ENCODE measurements around the gene MX2.

Gene MX2

GRCh38 chr21:41342035-41342434 lies 19.8 kb upstream of the MX2 start:
- no peak for TF ChIP-seq CTCF (IDR thresholded peaks at IDR 0.05; ENCODE audit: insufficient read depth, low read depth, low read length, missing control alignments)
- DNase-seq (ENCODE audit: low read depth), result no peak
- no peak overlapping the region for H3K4me3 ChIP-seq (ENCODE audit: low read length)

- DNase-seq (ENCODE audit: low read depth), result no peak
- H3K4me3 ChIP-seq (ENCODE audit: low read length), result no peak overlapping the region
- TF ChIP-seq CTCF (IDR thresholded peaks at IDR 0.05; ENCODE audit: insufficient read depth, low read depth, low read length, missing control alignments), result no peak
Measured at GRCh38 chr21:41344146-41344545, 17.7 kb upstream of the MX2 start.

GRCh38 chr21:41345356-41345755 lies 16.5 kb upstream of the MX2 start:
- TF ChIP-seq CTCF (IDR thresholded peaks at IDR 0.05; ENCODE audit: insufficient read depth, low read depth, low read length, missing control alignments), result no peak
- no peak overlapping the region for H3K4me3 ChIP-seq (ENCODE audit: low read length)
- DNase-seq (ENCODE audit: low read depth), result no peak

GRCh38 chr21:41345934-41346685 lies 15.7 kb upstream of the MX2 start:
- no peak for TF ChIP-seq CTCF (IDR thresholded peaks at IDR 0.05; ENCODE audit: insufficient read depth, low read depth, low read length, missing control alignments)
- no peak for DNase-seq (ENCODE audit: low read depth)

GRCh38 chr21:41346758-41347157 lies 15.1 kb upstream of the MX2 start:
- no peak overlapping the region for H3K4me3 ChIP-seq (ENCODE audit: low read length)
- TF ChIP-seq CTCF (IDR thresholded peaks at IDR 0.05; ENCODE audit: insufficient read depth, low read depth, low read length, missing control alignments), result no peak

More at GRCh38 chr21:41345934-41346685, 15.7 kb upstream of the MX2 start:
- no peak overlapping the region for H3K4me3 ChIP-seq (ENCODE audit: low read length)

GRCh38 chr21:41348434-41348833 lies 13.4 kb upstream of the MX2 start:
- DNase-seq (ENCODE audit: low read depth), result no peak
- TF ChIP-seq CTCF (IDR thresholded peaks at IDR 0.05; ENCODE audit: insufficient read depth, low read depth, low read length, missing control alignments), result no peak
- no peak overlapping the region for H3K4me3 ChIP-seq (ENCODE audit: low read length)

More at GRCh38 chr21:41346758-41347157, 15.1 kb upstream of the MX2 start:
- no peak for DNase-seq (ENCODE audit: low read depth)

- no peak for DNase-seq (ENCODE audit: low read depth)
- TF ChIP-seq CTCF (IDR thresholded peaks at IDR 0.05; ENCODE audit: insufficient read depth, low read depth, low read length, missing control alignments), result no peak
- H3K4me3 ChIP-seq (ENCODE audit: low read length), result no peak overlapping the region
Measured at GRCh38 chr21:41349126-41349525, 12.7 kb upstream of the MX2 start.

Measured in epithelial cell of esophagus (primary cell).